H9 (cell line): Measurements from ENCODE around the gene TUBGCP6. TPM values are rescaled to one million over a fixed set of nuclear protein-coding genes. Genes with fewer than 3 reads are reported as not detected.
A peak's percentile ranks its signal among the peaks of the same experiment; 100 is the strongest.

Source experiments
- DNase-seq: peaks from one replicate; pipeline ENCODE4 v3.0.0-alpha.2; 2017
- H2AFZ ChIP-seq: one replicate; pipeline ENCODE4 v1.6.1; 2013; ENCODE audit warnings: mild to moderate bottlenecking, low read length, control low read depth, moderate library complexity
- H2AK5ac ChIP-seq: 2 replicates; pipeline ENCODE4 v1.6.1; 2013; ENCODE audit warnings: low read length, control low read depth, mixed read lengths; ENCODE audit not compliant: insufficient read length
- H2BK120ac ChIP-seq: one replicate; pipeline ENCODE4 v1.6.1; 2013; ENCODE audit warnings: low read depth, mild to moderate bottlenecking, low read length, control low read depth, inconsistent platforms; ENCODE audit not compliant: poor library complexity, severe bottlenecking
- H2BK12ac ChIP-seq: 2 replicates; pipeline ENCODE4 v1.6.1; 2013; ENCODE audit warnings: low read length, control low read depth, mixed read lengths, low read depth; ENCODE audit not compliant: insufficient read length
- H2BK15ac ChIP-seq: 2 replicates; pipeline ENCODE4 v1.6.1; 2013; ENCODE audit warnings: low read depth, low read length, control low read depth
- H2BK20ac ChIP-seq: one replicate; pipeline ENCODE4 v1.6.1; 2013; ENCODE audit warnings: low read depth, mild to moderate bottlenecking, low read length, control low read depth, inconsistent platforms; ENCODE audit not compliant: poor library complexity, severe bottlenecking
- H2BK5ac ChIP-seq: 2 replicates; pipeline ENCODE4 v1.6.1; 2013; ENCODE audit warnings: low read length, control low read depth, mixed read lengths; ENCODE audit not compliant: insufficient read length
- H3K14ac ChIP-seq: 2 replicates; pipeline ENCODE4 v1.6.1; 2013; ENCODE audit warnings: low read length, control low read depth; ENCODE audit not compliant: insufficient read depth
- H3K18ac ChIP-seq: 2 replicates; pipeline ENCODE4 v1.6.1; 2013; ENCODE audit warnings: low read depth, mild to moderate bottlenecking, mixed read lengths, low read length, control low read depth; ENCODE audit not compliant: insufficient read length
- H3K23ac ChIP-seq: 2 replicates; pipeline ENCODE4 v1.6.1; 2013; ENCODE audit warnings: low read length, control low read depth, mixed read lengths, low read depth; ENCODE audit not compliant: insufficient read length
- H3K23me2 ChIP-seq: 2 replicates; pipeline ENCODE4 v1.6.1; 2013; ENCODE audit warnings: low read depth, mild to moderate bottlenecking, mixed read lengths, low read length, control low read depth; ENCODE audit not compliant: insufficient read length, poor library complexity, severe bottlenecking
- H3K27ac ChIP-seq: 2 replicates; pipeline ENCODE4 v1.5.1; 2013; ENCODE audit warnings: low read length, control low read depth, mixed read lengths, low read depth; ENCODE audit not compliant: insufficient read length
- H3K27me3 ChIP-seq: 2 replicates; pipeline ENCODE4 v1.6.1; 2013; ENCODE audit warnings: low read length, control low read depth, inconsistent platforms; ENCODE audit not compliant: insufficient read depth
- H3K4ac ChIP-seq: 2 replicates; pipeline ENCODE4 v1.6.1; 2013; ENCODE audit warnings: low read depth, mild to moderate bottlenecking, control low read depth, inconsistent platforms, low read length, moderate library complexity
- H3K4me1 ChIP-seq: 2 replicates; pipeline ENCODE4 v1.6.1; 2013; ENCODE audit warnings: low read length, control low read depth, inconsistent platforms; ENCODE audit not compliant: insufficient read depth
- H3K4me2 ChIP-seq: 2 replicates; pipeline ENCODE4 v1.6.1; 2013; ENCODE audit warnings: low read length, control low read depth, mixed read lengths; ENCODE audit not compliant: insufficient read length, insufficient read depth
- H3K56ac ChIP-seq: 2 replicates; pipeline ENCODE4 v1.6.1; 2013; ENCODE audit warnings: low read depth, mild to moderate bottlenecking, mixed read lengths, low read length, control low read depth; ENCODE audit not compliant: insufficient read length
- H3K79me1 ChIP-seq: 2 replicates; pipeline ENCODE4 v1.6.1; 2013; ENCODE audit warnings: low read depth, mild to moderate bottlenecking, moderate library complexity, low read length, control low read depth, inconsistent platforms; ENCODE audit not compliant: insufficient read depth, poor library complexity, severe bottlenecking
- H3K79me2 ChIP-seq: 2 replicates; pipeline ENCODE4 v1.6.1; 2013; ENCODE audit warnings: low read length, control low read depth, inconsistent platforms; ENCODE audit not compliant: insufficient read depth
- H3K9ac ChIP-seq: 2 replicates; pipeline ENCODE4 v1.6.1; 2013; ENCODE audit warnings: low read length, control low read depth, mixed read lengths; ENCODE audit not compliant: insufficient read length; ENCODE audit errors: extremely low read depth
- H3K9me3 ChIP-seq: one replicate; pipeline ENCODE4 v1.6.1; 2013; ENCODE audit warnings: low read depth, low read length, inconsistent platforms; ENCODE audit not compliant: control insufficient read depth
- H3T11ph ChIP-seq: one replicate; pipeline ENCODE4 v1.6.1; 2013; ENCODE audit warnings: mild to moderate bottlenecking, low read length, control low read depth, inconsistent platforms
- H4K20me1 ChIP-seq: one replicate; pipeline ENCODE4 v1.6.1; 2013; ENCODE audit not compliant: control insufficient read depth, insufficient read length, insufficient read depth
- H4K5ac ChIP-seq: 2 replicates; pipeline ENCODE4 v1.6.1; 2013; ENCODE audit warnings: low read depth, mild to moderate bottlenecking, mixed read lengths, low read length, control low read depth; ENCODE audit not compliant: insufficient read length
- H4K8ac ChIP-seq: replicated peaks from 2 replicates; pipeline ENCODE4 v1.6.1; 2013; ENCODE audit warnings: low read length, control low read depth, mixed read lengths, low read depth; ENCODE audit not compliant: insufficient read length
- H4K91ac ChIP-seq: 2 replicates; pipeline ENCODE4 v1.6.1; 2013; ENCODE audit warnings: low read depth, mild to moderate bottlenecking, moderate library complexity, mixed read lengths, low read length, control low read depth; ENCODE audit not compliant: insufficient read length
- H3K27ac Mint-ChIP-seq, 3 experiments: 2 replicates in 2 of 3; 3 replicates in 1 of 3; pipeline ENCODE4 v1.8.0; 2020 to 2021; ENCODE audit warnings: mixed read lengths in 3 of 3, mild to moderate bottlenecking in 1 of 3, moderate library complexity in 1 of 3
- H3K27me3 Mint-ChIP-seq: 2 replicates; pipeline ENCODE4 v1.8.0; 2021; ENCODE audit warnings: low read depth, mild to moderate bottlenecking, moderate library complexity, mixed read lengths
- H3K36me3 Mint-ChIP-seq, 3 experiments: 2 replicates in 2 of 3; 3 replicates in 1 of 3; pipeline ENCODE4 v1.8.0; 2020 to 2021; ENCODE audit warnings: low read depth in 3 of 3, mixed read lengths in 3 of 3; ENCODE audit not compliant: insufficient read depth in 1 of 3
- H3K4me1 Mint-ChIP-seq, 2 experiments: 2 replicates each; pipeline ENCODE4 v1.8.0; 2020; ENCODE audit warnings: mixed read lengths in 2 of 2
- H3K4me3 Mint-ChIP-seq, 2 experiments: 2 replicates in 1 of 2; 3 replicates in 1 of 2; pipeline ENCODE4 v1.8.0; 2020 to 2021; ENCODE audit warnings: mild to moderate bottlenecking in 2 of 2, mixed read lengths in 2 of 2, moderate library complexity in 1 of 2
- H3K9me3 Mint-ChIP-seq, 2 experiments: 2 replicates in 1 of 2; 3 replicates in 1 of 2; pipeline ENCODE4 v1.8.0; 2020; ENCODE audit warnings: mild to moderate bottlenecking in 2 of 2, mixed read lengths in 2 of 2, moderate library complexity in 1 of 2
- WGBS: extraction: QIAGEN DNeasy Blood & Tissue Kit; methylation state at CpG from one replicate; pipeline ENCODE4 v1.1.7; 2013; ENCODE audit warnings: missing lambda C conversion rate, low lambda C conversion rate, mixed read lengths; ENCODE audit not compliant: insufficient read length; ENCODE audit errors: extremely low coverage; 5-methylcytosine and 5-hydroxymethylcytosine counted together
- total RNA-seq: library from RNA; stranded (reverse); gene quantifications from 2 replicates; pipeline ENCODE4 v1.2.1, GENCODE V29; 2021
- TF ChIP-seq, protein P1 (sequence below): fragments of 200-600 bp; sonication (generic); conservative IDR thresholded peaks from 3 replicates; pipeline ENCODE4 v1.8.0; 2021; ENCODE audit warnings: antibody characterized with exemption, mild to moderate bottlenecking

TUBGCP6 gene
- total RNA-seq, 1 experiment from 2014 or later: 29.0 TPM

DNA sequence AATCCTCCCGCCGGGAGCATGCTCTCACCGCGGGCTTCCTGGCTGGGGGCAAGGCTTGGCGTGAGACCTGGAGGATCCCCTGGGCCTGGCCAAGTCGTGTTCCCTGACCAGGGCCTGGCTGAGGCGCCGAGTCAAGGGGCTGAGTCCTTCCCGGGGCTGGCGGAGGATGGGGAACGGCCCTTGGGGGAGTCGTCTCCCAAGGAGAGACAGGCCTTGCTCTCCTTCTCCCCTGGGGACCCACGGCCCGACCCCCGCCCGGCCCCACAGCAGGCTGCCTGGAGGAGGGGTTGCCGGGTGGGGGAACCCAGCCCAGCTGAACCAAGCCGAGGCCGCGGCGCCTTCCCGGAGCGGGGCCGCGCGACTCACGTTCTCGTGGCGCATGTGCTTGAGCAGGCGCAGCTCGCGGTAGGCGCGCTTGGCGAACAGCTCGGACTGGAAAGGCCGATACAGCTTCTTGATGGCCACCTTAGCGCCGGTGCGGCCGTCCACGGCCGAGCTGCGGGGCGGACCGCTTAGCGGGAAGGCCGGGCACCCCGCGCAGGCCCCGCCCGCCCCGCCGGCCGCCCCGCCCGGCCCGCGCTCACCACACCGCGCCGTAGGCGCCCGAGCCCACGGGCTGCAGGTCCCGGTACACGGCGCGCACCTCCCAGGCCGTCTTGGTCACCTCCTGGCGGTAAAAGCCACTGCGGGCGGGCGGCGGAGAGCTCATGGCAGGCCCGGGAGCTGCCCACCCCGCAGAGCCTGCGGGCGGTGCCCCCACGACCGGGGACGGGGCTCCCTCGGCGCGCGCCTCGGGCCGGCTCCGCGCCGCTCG, 16.2 kb upstream of the TUBGCP6 start:
- Histone ChIP-seq H3K79me2 (no peaks in the 10 kb centered on the region), H3K27ac (no peak overlapping the region)
- H3K9me3 Mint-ChIP-seq: no peaks in the 10 kb centered on the region

More for the DNA sequence above, 16.2 kb upstream of the TUBGCP6 start:
- no peak overlapping the region for H3T11ph ChIP-seq
- no peaks in the 10 kb centered on the region for H3K9me3 ChIP-seq
- peak overlapping the region; percentile 59 for H3K4me2 ChIP-seq
- TF ChIP-seq, protein P1, sequence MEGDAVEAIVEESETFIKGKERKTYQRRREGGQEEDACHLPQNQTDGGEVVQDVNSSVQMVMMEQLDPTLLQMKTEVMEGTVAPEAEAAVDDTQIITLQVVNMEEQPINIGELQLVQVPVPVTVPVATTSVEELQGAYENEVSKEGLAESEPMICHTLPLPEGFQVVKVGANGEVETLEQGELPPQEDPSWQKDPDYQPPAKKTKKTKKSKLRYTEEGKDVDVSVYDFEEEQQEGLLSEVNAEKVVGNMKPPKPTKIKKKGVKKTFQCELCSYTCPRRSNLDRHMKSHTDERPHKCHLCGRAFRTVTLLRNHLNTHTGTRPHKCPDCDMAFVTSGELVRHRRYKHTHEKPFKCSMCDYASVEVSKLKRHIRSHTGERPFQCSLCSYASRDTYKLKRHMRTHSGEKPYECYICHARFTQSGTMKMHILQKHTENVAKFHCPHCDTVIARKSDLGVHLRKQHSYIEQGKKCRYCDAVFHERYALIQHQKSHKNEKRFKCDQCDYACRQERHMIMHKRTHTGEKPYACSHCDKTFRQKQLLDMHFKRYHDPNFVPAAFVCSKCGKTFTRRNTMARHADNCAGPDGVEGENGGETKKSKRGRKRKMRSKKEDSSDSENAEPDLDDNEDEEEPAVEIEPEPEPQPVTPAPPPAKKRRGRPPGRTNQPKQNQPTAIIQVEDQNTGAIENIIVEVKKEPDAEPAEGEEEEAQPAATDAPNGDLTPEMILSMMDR: no peak
- H2AK5ac ChIP-seq: no peak overlapping the region
- no peak overlapping the region for H4K91ac ChIP-seq
- no peak overlapping the region for H3K9ac ChIP-seq
- H3K4me1 ChIP-seq: no peaks in the 10 kb centered on the region
- Mint-ChIP-seq H3K4me3 (peak overlapping the region; percentile 57 to 68), H3K27me3 (peaks cover 52% of the 10 kb centered on the region), H3K27ac (no peak overlapping the region), H3K4me1 (peaks cover 8 to 12% of the 10 kb centered on the region in 2 experiments), H3K36me3 (no peaks in the 10 kb centered on the region)
- DNase-seq: no peak
- no peak overlapping the region for H2BK20ac ChIP-seq
- H3K27me3 ChIP-seq: no peaks in the 10 kb centered on the region
- H3K18ac ChIP-seq: no peak overlapping the region
- H2AFZ ChIP-seq: no peak overlapping the region
- H3K56ac ChIP-seq: no peak overlapping the region
- no peaks in the 10 kb centered on the region for H4K20me1 ChIP-seq
- H2BK120ac ChIP-seq: no peak overlapping the region
- H3K79me1 ChIP-seq: no peaks in the 10 kb centered on the region
- WGBS: no CpG with 5 or more reads among the region's 92 CpGs
- no peak overlapping the region for H3K23ac ChIP-seq
- H3K23me2 ChIP-seq: peaks cover 8% of the 10 kb centered on the region
- H2BK5ac ChIP-seq: no peak overlapping the region
- no peak overlapping the region for H4K5ac ChIP-seq
- H2BK15ac ChIP-seq: no peak overlapping the region
- H4K8ac ChIP-seq: no peak overlapping the region
- peak overlapping the region; percentile 64; the same call in 1 of the 2 replicates for H3K14ac ChIP-seq
- no peak overlapping the region for H2BK12ac ChIP-seq
- H3K4ac ChIP-seq: no peak overlapping the region
